ENCODE results near the gene DNAH2. TPM values are rescaled to one million over a fixed set of nuclear protein-coding genes. Genes with fewer than 3 reads are reported as not detected.

Gene DNAH2
- total and polyA plus RNA-seq, 9 of the 15 experiments (the other 6 are each of a cell fraction or from before 2014, with no cell fraction given) = 0.03 TPM; not detected in 8

GRCh38 chr17:7842380-7843256 lies 125.1 kb downstream of the DNAH2 start (continued):
- no peak for TF ChIP-seq PRDM10 (IDR thresholded peaks at IDR 0.05; ENCODE audit: partially characterized antibody)
- TF ChIP-seq ID3 (CRISPR knock-in tag; IDR thresholded peaks at IDR 0.05) = no peak
- no peak for TF ChIP-seq ID3 (tag; IDR thresholded peaks at IDR 0.05)
- TF ChIP-seq ATF7 (IDR thresholded peaks at IDR 0.05) = peak; percentile 51; the same call in 1 of the 2 replicates
- peak; percentile 47 for TF ChIP-seq ARID1B (IDR thresholded peaks at IDR 0.05)
- no peak for TF ChIP-seq MED1 (CRISPR knock-in tag; IDR thresholded peaks at IDR 0.05; ENCODE audit: borderline replicate concordance)
- TF ChIP-seq E2F3 (CRISPR knock-in tag; IDR thresholded peaks at IDR 0.05) = no peak
- no peak for TF ChIP-seq ZHX1 (conservative IDR thresholded peaks at IDR 0.05; ENCODE audit: low read length)
- no peak for TF ChIP-seq ELF2 (CRISPR knock-in tag; IDR thresholded peaks at IDR 0.05)
- TF ChIP-seq EHMT2 (IDR thresholded peaks at IDR 0.05) = no peak
- no peak for TF ChIP-seq ZC3H4 (CRISPR knock-in tag; IDR thresholded peaks at IDR 0.05; ENCODE audit: borderline replicate concordance)
- TF ChIP-seq BCOR (IDR thresholded peaks at IDR 0.05) = no peak
- 0 out of 2 replicates have a peak, but pooled peaks have one; percentile 13 for TF ChIP-seq RB1 (IDR thresholded peaks at IDR 0.05; ENCODE audit: low read depth)
- no peak for TF ChIP-seq ZNF41 (CRISPR knock-in tag; conservative IDR thresholded peaks at IDR 0.05)
- no peak for TF ChIP-seq ETS1 (conservative IDR thresholded peaks at IDR 0.05; ENCODE audit: control insufficient read depth, low read depth, low read length)
- TF ChIP-seq ELF1 (tag; IDR thresholded peaks at IDR 0.05) = peak; percentile 64
- TF ChIP-seq ZNF277 (CRISPR knock-in tag; IDR thresholded peaks at IDR 0.05; ENCODE audit: borderline replicate concordance) = no peak
- TF ChIP-seq MTF1 (CRISPR knock-in tag; IDR thresholded peaks at IDR 0.05; ENCODE audit: borderline replicate concordance) = no peak
- no peak for TF ChIP-seq CHD1 (IDR thresholded peaks at IDR 0.05; ENCODE audit: low read length)

Measured in K562 (cell line).